ENCODE measurements around the gene PIGU. TPM values are rescaled to one million over a fixed set of nuclear protein-coding genes. Genes with fewer than 3 reads are reported as not detected.

The PIGU gene
- total RNA-seq, 6 experiments from 2014 or later: 4.0 to 14.9 (median 7.3) TPM

GRCh38 chr20:34541264-34541901 is 135.5 kb downstream of the PIGU start:
- H3K36me3 ChIP-seq: peaks cover 0 to 29% (median 11%) of the 10 kb centered on the region in 4 donors

GRCh38 chr20:34540596-34541263 is 136.2 kb downstream of the PIGU start:
- intact Hi-C loops (cut with DNase I): loop anchor here in 1 of 2 donors (10.0 kb wide), 1 partner anchor 164 kb away; the partner anchor contains the start of gene TP53INP2
- WGBS (ENCODE audit: insufficient coverage, low coverage, low lambda C conversion rate, missing lambda C conversion rate): 75% methylated on average over 12 of the region's 15 CpGs
- H3K27ac ChIP-seq: no peak overlapping the region
- no peak overlapping the region for H3K4me3 ChIP-seq
- peaks cover 0 to 6% (median 2%) of the 10 kb centered on the region in 4 donors for H3K4me1 ChIP-seq
- H3K9me3 ChIP-seq: no peaks in the 10 kb centered on the region
- DNase-seq (no peak), ATAC-seq (no peak)
- TF ChIP-seq, protein P1, sequence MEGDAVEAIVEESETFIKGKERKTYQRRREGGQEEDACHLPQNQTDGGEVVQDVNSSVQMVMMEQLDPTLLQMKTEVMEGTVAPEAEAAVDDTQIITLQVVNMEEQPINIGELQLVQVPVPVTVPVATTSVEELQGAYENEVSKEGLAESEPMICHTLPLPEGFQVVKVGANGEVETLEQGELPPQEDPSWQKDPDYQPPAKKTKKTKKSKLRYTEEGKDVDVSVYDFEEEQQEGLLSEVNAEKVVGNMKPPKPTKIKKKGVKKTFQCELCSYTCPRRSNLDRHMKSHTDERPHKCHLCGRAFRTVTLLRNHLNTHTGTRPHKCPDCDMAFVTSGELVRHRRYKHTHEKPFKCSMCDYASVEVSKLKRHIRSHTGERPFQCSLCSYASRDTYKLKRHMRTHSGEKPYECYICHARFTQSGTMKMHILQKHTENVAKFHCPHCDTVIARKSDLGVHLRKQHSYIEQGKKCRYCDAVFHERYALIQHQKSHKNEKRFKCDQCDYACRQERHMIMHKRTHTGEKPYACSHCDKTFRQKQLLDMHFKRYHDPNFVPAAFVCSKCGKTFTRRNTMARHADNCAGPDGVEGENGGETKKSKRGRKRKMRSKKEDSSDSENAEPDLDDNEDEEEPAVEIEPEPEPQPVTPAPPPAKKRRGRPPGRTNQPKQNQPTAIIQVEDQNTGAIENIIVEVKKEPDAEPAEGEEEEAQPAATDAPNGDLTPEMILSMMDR (IDR thresholded peaks at IDR 0.05): no peak
- TF ChIP-seq POLR2A (IDR thresholded peaks at IDR 0.05): no peak
- peaks cover 0 to 35% (median 13%) of the 10 kb centered on the region in 4 donors for H3K36me3 ChIP-seq
- no peaks in the 10 kb centered on the region for H3K27me3 ChIP-seq

More at GRCh38 chr20:34541264-34541901, 135.5 kb downstream of the PIGU start:
- no peaks in the 10 kb centered on the region for H3K9me3 ChIP-seq
- H3K4me1 ChIP-seq: peaks cover 0 to 6% (median 2%) of the 10 kb centered on the region in 4 donors
- no peak for DNase-seq
- peak in 2 of 4 donors; percentile 8 to 11 for ATAC-seq
- WGBS (ENCODE audit: insufficient coverage, low coverage, low lambda C conversion rate, missing lambda C conversion rate): 61% methylated on average over 7 of the region's 13 CpGs
- TF ChIP-seq, protein P1 (IDR thresholded peaks at IDR 0.05): no peak
- no peak overlapping the region for H3K27ac ChIP-seq
- intact Hi-C loops (cut with DNase I): loop anchor here in 1 of 2 donors (10.0 kb wide), 1 partner anchor 163 kb away; the partner anchor contains the start of gene TP53INP2
- no peaks in the 10 kb centered on the region for H3K27me3 ChIP-seq
- H3K4me3 ChIP-seq: no peak overlapping the region

DNA sequence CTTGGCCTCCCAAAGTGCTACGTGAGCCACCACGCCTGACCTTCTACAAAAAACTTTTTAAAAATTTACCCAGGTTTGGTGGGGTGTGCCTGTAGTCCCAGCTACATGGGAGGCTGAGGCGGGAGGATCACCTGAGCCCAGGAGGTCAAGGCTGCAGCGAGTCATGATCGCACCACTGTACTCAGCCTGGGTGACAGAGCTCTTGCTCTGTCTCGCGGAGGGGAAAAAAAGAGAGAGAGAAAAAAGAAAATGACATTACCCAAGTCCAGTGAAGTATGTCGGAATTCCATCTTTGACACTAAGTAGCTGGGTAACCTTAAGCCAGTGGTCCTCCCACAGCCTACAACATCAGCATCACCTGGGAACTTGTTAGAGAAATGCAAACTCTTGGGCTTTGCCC is 137.1 kb downstream of the PIGU start:
- WGBS (ENCODE audit: insufficient coverage, low coverage, low lambda C conversion rate, missing lambda C conversion rate): 97% methylated on average over 5 of the region's 8 CpGs
- Histone ChIP-seq H3K4me3 (no peak overlapping the region), H3K27me3 (no peaks in the 10 kb centered on the region), H3K4me1 (peaks cover 0 to 6% (median 2%) of the 10 kb centered on the region in 4 donors), H3K9me3 (no peaks in the 10 kb centered on the region), H3K27ac (no peak overlapping the region), H3K36me3 (peaks cover 0 to 45% (median 18%) of the 10 kb centered on the region in 4 donors)
- TF ChIP-seq, protein P1 (IDR thresholded peaks at IDR 0.05): no peak
- no peak for TF ChIP-seq POLR2A (IDR thresholded peaks at IDR 0.05)
- DNase-seq (peak in 1 of 3 donors; percentile 8), ATAC-seq (no peak)
- intact Hi-C loops (cut with DNase I): loop anchor here (10.0 kb wide), 1 partner anchor 165 kb away; the partner anchor contains the start of gene TP53INP2 (in 2 of the 2)

DNA sequence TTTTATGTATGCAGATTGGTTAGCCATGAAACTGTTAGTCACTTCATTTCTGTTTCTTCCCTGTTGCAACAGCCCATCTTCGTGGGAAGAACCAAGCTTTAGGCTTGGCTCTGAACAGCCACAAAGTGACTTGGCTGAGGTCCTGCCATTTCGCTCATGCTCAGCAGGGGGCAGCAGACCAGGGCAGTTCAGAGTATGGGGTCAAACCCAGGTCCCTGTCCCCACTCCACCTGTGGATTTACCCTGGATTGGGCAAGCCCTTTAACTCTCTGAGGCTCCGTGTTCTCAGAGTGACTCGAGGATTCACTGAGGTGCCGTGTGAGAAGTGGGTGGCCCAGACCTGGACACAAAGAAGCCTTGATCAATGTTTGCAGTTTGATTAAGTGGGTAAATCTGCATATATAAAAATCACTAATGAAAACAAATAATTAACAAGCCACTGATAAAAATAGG is 138.2 kb downstream of the PIGU start:
- WGBS (ENCODE audit: insufficient coverage, low coverage, low lambda C conversion rate, missing lambda C conversion rate): 17% methylated on average over 5 of the region's 5 CpGs
- DNase-seq: peak; percentile 64 to 85 (median 82)

More for the DNA sequence above, 138.2 kb downstream of the PIGU start:
- intact Hi-C loops (cut with DNase I): loop anchor here in 1 of 2 donors (10.0 kb wide), 1 partner anchor 166 kb away; the partner anchor contains the start of gene TP53INP2
- H3K4me1 ChIP-seq: peaks cover 0 to 6% (median 2%) of the 10 kb centered on the region in 4 donors
- H3K4me3 ChIP-seq: no peak overlapping the region
- TF ChIP-seq POLR2A (IDR thresholded peaks at IDR 0.05): no peak
- TF ChIP-seq, protein P1 (IDR thresholded peaks at IDR 0.05): peak; percentile 84 to 93 (median 86)
- peaks cover 0 to 54% (median 21%) of the 10 kb centered on the region in 4 donors for H3K36me3 ChIP-seq
- no peaks in the 10 kb centered on the region for H3K9me3 ChIP-seq
- peak; percentile 90 to 97 (median 92) for ATAC-seq
- no peak overlapping the region for H3K27ac ChIP-seq
- H3K27me3 ChIP-seq: no peaks in the 10 kb centered on the region
